ENCODE results near the gene WDR11.
A peak's percentile ranks its signal among the peaks of the same experiment; 100 is the strongest.

The WDR11 gene

DNA sequence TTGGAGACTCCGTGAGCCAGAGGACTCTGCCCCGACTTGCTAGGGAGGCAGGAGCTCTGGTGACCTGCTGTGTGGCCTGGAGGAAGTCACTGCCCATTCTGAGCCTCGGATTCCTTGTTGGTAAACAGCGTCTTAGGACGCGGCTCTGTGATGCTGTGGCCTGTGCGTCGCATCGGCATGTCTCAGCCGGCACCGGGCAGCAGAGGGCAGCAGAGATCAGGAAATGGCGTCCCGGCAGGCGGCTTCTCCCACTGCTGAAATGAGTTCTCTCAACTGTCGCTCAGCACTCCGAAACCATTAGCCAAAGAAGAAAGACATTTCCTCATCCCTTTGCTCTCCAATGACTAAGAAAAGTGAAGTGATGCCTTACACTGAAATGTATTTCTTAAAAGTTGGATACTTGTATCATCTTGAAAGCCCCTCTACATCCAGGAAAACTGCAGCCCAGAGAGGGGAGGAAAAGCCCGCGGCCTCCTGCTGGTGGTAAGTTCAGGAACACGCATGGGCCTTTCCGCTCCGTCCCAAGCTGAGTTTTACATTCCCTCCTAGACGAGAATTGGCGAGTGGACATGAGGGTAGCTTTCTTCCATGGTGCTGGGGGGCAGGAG lies 91.7 kb downstream of the WDR11 start:
- TF ChIP-seq, protein P1, sequence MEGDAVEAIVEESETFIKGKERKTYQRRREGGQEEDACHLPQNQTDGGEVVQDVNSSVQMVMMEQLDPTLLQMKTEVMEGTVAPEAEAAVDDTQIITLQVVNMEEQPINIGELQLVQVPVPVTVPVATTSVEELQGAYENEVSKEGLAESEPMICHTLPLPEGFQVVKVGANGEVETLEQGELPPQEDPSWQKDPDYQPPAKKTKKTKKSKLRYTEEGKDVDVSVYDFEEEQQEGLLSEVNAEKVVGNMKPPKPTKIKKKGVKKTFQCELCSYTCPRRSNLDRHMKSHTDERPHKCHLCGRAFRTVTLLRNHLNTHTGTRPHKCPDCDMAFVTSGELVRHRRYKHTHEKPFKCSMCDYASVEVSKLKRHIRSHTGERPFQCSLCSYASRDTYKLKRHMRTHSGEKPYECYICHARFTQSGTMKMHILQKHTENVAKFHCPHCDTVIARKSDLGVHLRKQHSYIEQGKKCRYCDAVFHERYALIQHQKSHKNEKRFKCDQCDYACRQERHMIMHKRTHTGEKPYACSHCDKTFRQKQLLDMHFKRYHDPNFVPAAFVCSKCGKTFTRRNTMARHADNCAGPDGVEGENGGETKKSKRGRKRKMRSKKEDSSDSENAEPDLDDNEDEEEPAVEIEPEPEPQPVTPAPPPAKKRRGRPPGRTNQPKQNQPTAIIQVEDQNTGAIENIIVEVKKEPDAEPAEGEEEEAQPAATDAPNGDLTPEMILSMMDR (IDR thresholded peaks at IDR 0.05; ENCODE audit: low read length, missing control alignments): peak; percentile 86
- peak; percentile 85 for DNase-seq (ENCODE audit: low read depth)
- no peak overlapping the region for H3K4me3 ChIP-seq (replicated peaks; ENCODE audit: low read depth, low read length)

DNA sequence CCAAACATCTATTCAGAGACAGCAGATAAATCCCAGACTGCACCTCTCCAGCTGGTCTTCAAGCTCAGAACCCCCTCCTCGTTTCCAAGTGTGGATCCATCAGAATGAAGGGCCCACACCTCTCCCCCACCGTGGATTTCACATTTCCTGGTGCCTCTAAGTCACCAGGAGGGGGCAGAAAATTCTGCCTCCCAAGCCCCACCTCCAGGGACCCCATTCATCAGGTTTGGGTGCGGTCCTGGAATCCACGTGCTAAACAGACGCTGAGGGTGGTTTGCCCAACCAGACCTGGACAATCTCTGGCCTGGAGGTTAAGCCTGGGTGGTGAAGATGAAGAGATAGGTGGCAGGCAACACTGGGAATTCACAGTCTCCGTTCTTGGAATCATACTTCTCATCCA lies 92.4 kb downstream of the WDR11 start:
- DNase-seq (ENCODE audit: low read depth): no peak
- TF ChIP-seq, protein P1 (IDR thresholded peaks at IDR 0.05; ENCODE audit: low read length, missing control alignments): no peak
- no peak overlapping the region for H3K4me3 ChIP-seq (replicated peaks; ENCODE audit: low read depth, low read length)

DNA sequence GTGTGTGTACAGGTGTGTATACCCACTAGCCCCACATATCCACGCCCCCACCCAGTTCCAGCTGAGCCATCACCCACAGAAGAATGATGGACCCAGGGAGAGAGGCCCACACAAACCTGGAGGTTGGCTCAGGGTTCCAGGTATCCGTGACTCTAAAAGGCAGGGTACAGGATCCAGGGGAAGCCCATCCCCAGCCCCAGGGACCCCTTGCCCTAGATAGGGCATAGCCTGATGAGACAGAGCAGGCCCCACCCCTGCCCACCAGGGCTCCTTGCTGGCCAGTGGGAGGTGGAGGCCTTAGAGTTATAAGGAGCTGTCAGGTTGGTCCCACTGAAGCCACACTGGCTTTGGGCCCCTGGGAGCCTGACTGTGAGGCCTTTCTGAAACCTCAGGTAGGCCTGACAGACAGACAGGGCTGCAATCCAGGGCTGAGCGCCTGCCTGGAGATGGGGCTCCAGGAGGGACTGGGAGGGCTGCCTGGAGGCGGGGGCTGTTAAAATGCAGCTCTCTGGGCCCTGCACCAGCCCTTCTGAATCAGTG lies 93.5 kb downstream of the WDR11 start:
- DNase-seq (ENCODE audit: low read depth): no peak
- TF ChIP-seq, protein P1 (IDR thresholded peaks at IDR 0.05; ENCODE audit: low read length, missing control alignments): no peak
- H3K4me3 ChIP-seq (replicated peaks; ENCODE audit: low read depth, low read length): no peak overlapping the region

DNA sequence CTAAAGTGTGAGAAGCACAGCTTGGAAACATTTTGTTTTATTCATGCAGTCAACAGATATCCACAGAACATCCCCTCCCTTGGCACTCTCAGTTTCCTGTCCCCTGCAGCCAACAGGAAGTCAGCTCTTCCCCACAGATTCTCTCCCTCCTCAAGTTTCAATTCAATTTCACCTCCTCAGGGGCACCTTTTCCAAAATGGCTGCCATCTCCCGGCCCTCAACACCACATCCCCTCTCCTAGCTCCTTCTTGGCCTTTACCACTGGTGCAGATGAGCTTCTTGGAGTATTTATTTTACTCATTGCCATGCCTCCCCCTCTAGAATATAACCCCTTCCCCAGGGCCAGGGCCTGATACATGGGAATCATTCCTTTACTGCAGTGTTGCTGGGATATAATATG lies 94.0 kb downstream of the WDR11 start:
- TF ChIP-seq, protein P1 (IDR thresholded peaks at IDR 0.05; ENCODE audit: low read length, missing control alignments): no peak
- DNase-seq (ENCODE audit: low read depth): no peak
- no peak overlapping the region for H3K4me3 ChIP-seq (replicated peaks; ENCODE audit: low read depth, low read length)

DNA sequence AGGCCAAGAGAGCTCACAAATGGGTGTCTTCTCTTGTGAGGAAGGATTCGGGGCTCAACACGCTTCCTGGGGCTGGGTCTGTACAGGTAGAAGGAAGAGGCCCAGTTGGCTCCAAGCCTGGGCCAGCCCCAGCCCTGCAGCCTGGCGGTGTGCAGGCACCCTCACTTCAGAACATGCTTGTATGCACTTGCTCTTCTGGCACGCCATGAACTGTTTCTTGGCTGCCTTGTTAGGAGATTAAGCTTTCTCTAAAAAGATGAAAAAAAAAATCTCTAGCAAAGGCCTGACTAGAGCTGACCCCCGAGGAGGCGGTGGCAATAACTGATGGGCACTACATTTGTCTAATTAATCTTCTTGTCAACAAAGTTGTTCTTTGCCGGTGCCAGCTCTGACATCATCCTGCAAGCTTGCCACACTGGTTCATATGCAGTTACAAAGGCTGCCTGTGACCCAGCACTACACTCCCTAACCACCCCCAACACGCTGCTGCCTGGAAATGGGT lies 94.7 kb downstream of the WDR11 start:
- H3K4me3 ChIP-seq (replicated peaks; ENCODE audit: low read depth, low read length): no peak overlapping the region
- DNase-seq (ENCODE audit: low read depth): peak; percentile 42
- TF ChIP-seq, protein P1 (IDR thresholded peaks at IDR 0.05; ENCODE audit: low read length, missing control alignments): no peak

DNA sequence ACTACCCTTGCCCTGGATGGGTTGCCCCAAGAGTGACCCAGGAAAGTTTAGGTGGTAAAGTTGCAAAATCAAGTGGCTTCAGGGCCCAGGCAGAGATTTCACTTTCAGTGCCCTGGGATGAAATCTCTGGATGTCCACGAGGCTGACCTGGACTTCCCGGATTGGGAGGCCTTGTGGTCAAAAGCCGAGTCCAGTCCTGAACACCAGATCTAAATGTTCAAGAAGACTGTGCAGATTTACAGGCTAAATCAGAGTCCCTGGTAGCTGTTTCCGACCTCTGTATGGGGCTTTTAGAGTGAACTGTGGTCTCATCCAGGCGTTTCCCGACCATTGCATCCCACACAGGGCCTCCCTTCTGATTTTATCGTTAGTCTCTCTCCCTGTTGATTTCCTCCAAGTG lies 95.3 kb downstream of the WDR11 start:
- TF ChIP-seq, protein P1 (IDR thresholded peaks at IDR 0.05; ENCODE audit: low read length, missing control alignments): no peak
- peak; percentile 11 for DNase-seq (ENCODE audit: low read depth)
- no peak overlapping the region for H3K4me3 ChIP-seq (replicated peaks; ENCODE audit: low read depth, low read length)
